ENCODE results near the gene APBA2.

The APBA2 gene

GRCh38 chr15:28932361-28932760 is 46.6 kb downstream of the APBA2 start:
- peaks cover 40% of the 10 kb centered on the region for H3K4me1 ChIP-seq (ENCODE audit: low read length)
- H3K27me3 ChIP-seq (ENCODE audit: low read depth, low read length) = no peaks in the 10 kb centered on the region

DNA sequence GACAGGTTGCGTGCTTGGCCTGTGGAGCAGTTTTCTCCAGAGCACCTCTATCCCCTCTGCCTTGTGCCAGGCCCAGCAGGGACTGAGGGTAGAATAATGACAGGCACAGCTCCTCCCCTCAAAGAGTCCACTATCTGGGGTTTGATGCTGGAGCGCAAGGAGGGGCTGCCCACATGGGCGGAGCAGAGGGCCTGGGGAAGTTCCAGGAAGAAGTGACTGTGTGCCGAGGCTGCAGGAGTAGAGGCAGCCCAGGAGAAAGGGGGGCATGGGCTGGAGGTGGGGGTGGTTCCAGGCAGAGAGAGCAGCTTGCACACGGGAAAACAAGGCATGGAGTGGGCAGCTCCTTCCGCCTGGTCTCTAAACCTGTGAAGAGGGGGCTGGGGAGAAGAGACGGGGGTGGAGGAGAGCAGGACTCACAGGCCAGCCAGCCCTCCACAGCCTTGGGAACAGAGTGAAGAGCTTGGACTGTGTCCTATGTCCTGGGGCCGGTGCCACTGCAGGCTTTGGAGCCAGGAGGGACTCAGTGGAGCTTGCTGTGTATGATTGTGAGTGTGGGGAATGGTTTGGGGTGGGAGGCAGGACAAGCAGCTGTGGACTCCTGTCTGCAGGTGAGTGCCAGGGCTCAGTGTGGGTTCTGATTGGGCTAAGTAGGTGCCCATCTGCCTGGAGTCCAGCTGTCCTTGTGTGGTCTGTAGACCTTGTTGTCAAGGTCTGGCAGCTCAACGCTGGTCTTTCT is 48.1 kb downstream of the APBA2 start:
- Histone ChIP-seq H4K20me1 (ENCODE audit: insufficient read depth, low read length) (no peaks in the 10 kb centered on the region), H3K9me3 (ENCODE audit: insufficient read depth, low read length) (no peaks in the 10 kb centered on the region), H3K4me2 (ENCODE audit: low read length) (peak overlapping the region; percentile 49), H3K79me2 (ENCODE audit: low read length) (no peaks in the 10 kb centered on the region), H3K9ac (ENCODE audit: low read length) (peak overlapping the region; percentile 24; the same call in 1 of the 2 replicates), H3K4me1 (ENCODE audit: low read length) (peaks cover 54% of the 10 kb centered on the region), H3K4me3 (ENCODE audit: low read length) (peak overlapping the region; percentile 54), H3K27me3 (ENCODE audit: low read depth, low read length) (no peaks in the 10 kb centered on the region), H3K36me3 (replicated peaks; ENCODE audit: low read depth, low read length) (no peaks in the 10 kb centered on the region), H2AFZ (ENCODE audit: low read depth, low read length) (peak overlapping the region; percentile 28; the same call in 1 of the 2 replicates), H3K27ac (ENCODE audit: low read length) (no peak overlapping the region)
- no peak for TF ChIP-seq EZH2phosphoT487 (IDR thresholded peaks at IDR 0.05; ENCODE audit: low read depth)
- TF ChIP-seq, protein P1, sequence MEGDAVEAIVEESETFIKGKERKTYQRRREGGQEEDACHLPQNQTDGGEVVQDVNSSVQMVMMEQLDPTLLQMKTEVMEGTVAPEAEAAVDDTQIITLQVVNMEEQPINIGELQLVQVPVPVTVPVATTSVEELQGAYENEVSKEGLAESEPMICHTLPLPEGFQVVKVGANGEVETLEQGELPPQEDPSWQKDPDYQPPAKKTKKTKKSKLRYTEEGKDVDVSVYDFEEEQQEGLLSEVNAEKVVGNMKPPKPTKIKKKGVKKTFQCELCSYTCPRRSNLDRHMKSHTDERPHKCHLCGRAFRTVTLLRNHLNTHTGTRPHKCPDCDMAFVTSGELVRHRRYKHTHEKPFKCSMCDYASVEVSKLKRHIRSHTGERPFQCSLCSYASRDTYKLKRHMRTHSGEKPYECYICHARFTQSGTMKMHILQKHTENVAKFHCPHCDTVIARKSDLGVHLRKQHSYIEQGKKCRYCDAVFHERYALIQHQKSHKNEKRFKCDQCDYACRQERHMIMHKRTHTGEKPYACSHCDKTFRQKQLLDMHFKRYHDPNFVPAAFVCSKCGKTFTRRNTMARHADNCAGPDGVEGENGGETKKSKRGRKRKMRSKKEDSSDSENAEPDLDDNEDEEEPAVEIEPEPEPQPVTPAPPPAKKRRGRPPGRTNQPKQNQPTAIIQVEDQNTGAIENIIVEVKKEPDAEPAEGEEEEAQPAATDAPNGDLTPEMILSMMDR (IDR thresholded peaks at IDR 0.05; ENCODE audit: low read depth, low read length) = no peak

More at GRCh38 chr15:28932361-28932760, 46.6 kb downstream of the APBA2 start:
- no peaks in the 10 kb centered on the region for H3K79me2 ChIP-seq (ENCODE audit: low read length)
- no peak for TF ChIP-seq EZH2phosphoT487 (IDR thresholded peaks at IDR 0.05; ENCODE audit: low read depth)
- TF ChIP-seq, protein P1 (IDR thresholded peaks at IDR 0.05; ENCODE audit: low read depth, low read length) = no peak
- no peak overlapping the region for H3K27ac ChIP-seq (ENCODE audit: low read length)
- no peaks in the 10 kb centered on the region for H3K9me3 ChIP-seq (ENCODE audit: insufficient read depth, low read length)
- H3K9ac ChIP-seq (ENCODE audit: low read length) = no peak overlapping the region
- no peaks in the 10 kb centered on the region for H4K20me1 ChIP-seq (ENCODE audit: insufficient read depth, low read length)
- H3K4me3 ChIP-seq (ENCODE audit: low read length) = no peak overlapping the region
- H2AFZ ChIP-seq (ENCODE audit: low read depth, low read length) = no peak overlapping the region
- H3K4me2 ChIP-seq (ENCODE audit: low read length) = no peak overlapping the region
- H3K36me3 ChIP-seq (replicated peaks; ENCODE audit: low read depth, low read length) = no peaks in the 10 kb centered on the region

DNA sequence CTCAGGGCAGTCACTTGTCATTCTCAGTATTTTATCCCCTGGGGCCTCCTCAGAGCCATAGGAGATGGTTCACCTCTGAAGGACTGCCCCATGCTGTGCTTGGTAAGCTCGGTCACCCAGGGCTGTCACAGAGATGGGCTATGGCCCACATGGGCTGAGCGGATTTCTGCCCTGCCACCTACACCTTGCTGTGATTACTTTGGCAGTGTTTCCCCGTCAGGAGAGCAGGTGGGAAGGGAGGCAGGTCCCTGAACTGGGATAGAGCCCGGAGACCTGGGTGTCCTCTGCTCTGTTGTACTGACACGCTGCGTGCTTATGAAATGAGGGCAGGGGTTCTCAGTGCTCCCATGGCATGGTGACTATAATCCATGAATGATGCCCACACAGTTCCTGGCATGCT is 48.9 kb downstream of the APBA2 start:
- Histone ChIP-seq H3K4me3 (ENCODE audit: low read length) (no peak overlapping the region), H4K20me1 (ENCODE audit: insufficient read depth, low read length) (no peaks in the 10 kb centered on the region), H3K36me3 (replicated peaks; ENCODE audit: low read depth, low read length) (no peaks in the 10 kb centered on the region), H3K4me1 (ENCODE audit: low read length) (peaks cover 55% of the 10 kb centered on the region), H3K9me3 (ENCODE audit: insufficient read depth, low read length) (no peaks in the 10 kb centered on the region), H3K79me2 (ENCODE audit: low read length) (no peaks in the 10 kb centered on the region), H3K27me3 (ENCODE audit: low read depth, low read length) (no peaks in the 10 kb centered on the region), H3K4me2 (ENCODE audit: low read length) (peak overlapping the region; percentile 49; the same call in 1 of the 2 replicates), H3K27ac (ENCODE audit: low read length) (no peak overlapping the region), H3K9ac (ENCODE audit: low read length) (peak overlapping the region; percentile 24; the same call in 1 of the 2 replicates), H2AFZ (ENCODE audit: low read depth, low read length) (no peak overlapping the region)
- TF ChIP-seq, protein P1 (IDR thresholded peaks at IDR 0.05; ENCODE audit: low read depth, low read length) = no peak
- no peak for TF ChIP-seq EZH2phosphoT487 (IDR thresholded peaks at IDR 0.05; ENCODE audit: low read depth)

- Histone ChIP-seq H3K9ac (ENCODE audit: low read length) (peak overlapping the region; percentile 22; the same call in 1 of the 2 replicates), H3K79me2 (ENCODE audit: low read length) (no peaks in the 10 kb centered on the region), H2AFZ (ENCODE audit: low read depth, low read length) (peak overlapping the region; percentile 47; the same call in 1 of the 2 replicates), H3K4me2 (ENCODE audit: low read length) (peak overlapping the region; percentile 71), H4K20me1 (ENCODE audit: insufficient read depth, low read length) (no peaks in the 10 kb centered on the region), H3K27me3 (ENCODE audit: low read depth, low read length) (no peaks in the 10 kb centered on the region), H3K27ac (ENCODE audit: low read length) (no peak overlapping the region), H3K9me3 (ENCODE audit: insufficient read depth, low read length) (no peaks in the 10 kb centered on the region), H3K4me1 (ENCODE audit: low read length) (peaks cover 55% of the 10 kb centered on the region), H3K4me3 (ENCODE audit: low read length) (peak overlapping the region; percentile 44), H3K36me3 (replicated peaks; ENCODE audit: low read depth, low read length) (no peaks in the 10 kb centered on the region)
- TF ChIP-seq, protein P1 (IDR thresholded peaks at IDR 0.05; ENCODE audit: low read depth, low read length) = peak; percentile 82
- TF ChIP-seq EZH2phosphoT487 (IDR thresholded peaks at IDR 0.05; ENCODE audit: low read depth) = no peak
Measured at GRCh38 chr15:28935316-28935715, 49.5 kb downstream of the APBA2 start.
